ENCODE results near the gene CAPN13.

- TF ChIP-seq POU2F2 (IDR thresholded peaks at IDR 0.05; ENCODE audit: low read depth, low read length): no peak
- no peak for TF ChIP-seq TAF1 (IDR thresholded peaks at IDR 0.05; ENCODE audit: low read depth, low read length)
- no peak for TF ChIP-seq POLR2AphosphoS5 (IDR thresholded peaks at IDR 0.05; ENCODE audit: low read depth, low read length)
- TF ChIP-seq POLR2A (IDR thresholded peaks at IDR 0.05; ENCODE audit: low read depth, low read length): no peak
- no peak for TF ChIP-seq PAX5 (IDR thresholded peaks at IDR 0.05; ENCODE audit: insufficient read depth, low read length, severe bottlenecking)
- TF ChIP-seq SPI1 (IDR thresholded peaks at IDR 0.05; ENCODE audit: low read depth, low read length): no peak
Measured at GRCh38 chr2:30766666-30767065, 40.6 kb downstream of the CAPN13 start.

All from GM12891 (cell line).